HG03442 (cell line): Measurements from ENCODE around the gene GRHPR.
"Not testable (repeated sequence)": the region's sequence is repeated elsewhere in the genome, so short reads cannot be mapped to it uniquely, and the experiment has no call there.

Experiments
- ATAC-seq: cut with Tn5 transposase; IDR thresholded peaks from one replicate; pipeline ENCODE4 v1.9.1; 2021; ENCODE audit warnings: mild to moderate bottlenecking, moderate library complexity; ENCODE audit not compliant: unreplicated experiment

GRHPR gene

GRCh38 chr9:37444890-37445289, 22.4 kb downstream of the GRHPR start:
- ATAC-seq: no peak

- no peak for ATAC-seq
Measured at GRCh38 chr9:37445832-37446231, 23.3 kb downstream of the GRHPR start.

- no peak for ATAC-seq
Measured at GRCh38 chr9:37446401-37446800, 23.9 kb downstream of the GRHPR start.

- ATAC-seq: no peak
Measured at GRCh38 chr9:37447111-37447510, 24.6 kb downstream of the GRHPR start.

GRCh38 chr9:37449862-37450632, 27.6 kb downstream of the GRHPR start:
- ATAC-seq: no peak

- no peak for ATAC-seq
Measured at GRCh38 chr9:37451628-37452027, 29.1 kb downstream of the GRHPR start.

GRCh38 chr9:37452611-37453010, 30.1 kb downstream of the GRHPR start:
- no peak for ATAC-seq

- ATAC-seq: no peak
Measured at GRCh38 chr9:37453827-37454226, 31.3 kb downstream of the GRHPR start.

- no peak for ATAC-seq
Measured at GRCh38 chr9:37454238-37454637, 31.7 kb downstream of the GRHPR start.

GRCh38 chr9:37455884-37456647, 33.6 kb downstream of the GRHPR start:
- ATAC-seq: no peak

GRCh38 chr9:37456817-37457216, 34.3 kb downstream of the GRHPR start:
- ATAC-seq: no peak

GRCh38 chr9:37464006-37464405, 41.5 kb downstream of the GRHPR start:
- ATAC-seq: no peak

- ATAC-seq: peak; percentile 35
Measured at GRCh38 chr9:37464426-37465248, 42.1 kb downstream of the GRHPR start.

- peak; percentile 75 for ATAC-seq
Measured at GRCh38 chr9:37465249-37466036, 42.9 kb downstream of the GRHPR start, which contains the start of gene ZBTB5. ZBTB5 (minus strand) TSS chr9:37465450; CDS start chr9:37442551, 22,899 bp downstream.

- peak; percentile 1 for ATAC-seq
Measured at GRCh38 chr9:37466037-37466709, 43.7 kb downstream of the GRHPR start.

- ATAC-seq: not testable (repeated sequence)
Measured at GRCh38 chr9:37467530-37467929, 45.0 kb downstream of the GRHPR start.

GRCh38 chr9:37468620-37469019, 46.1 kb downstream of the GRHPR start:
- ATAC-seq: no peak

- no peak for ATAC-seq
Measured at GRCh38 chr9:37471942-37472684, 49.6 kb downstream of the GRHPR start.

- ATAC-seq: not testable (repeated sequence)
Measured at GRCh38 chr9:37473982-37474381, 51.5 kb downstream of the GRHPR start.
